GM12878 (cell line): ENCODE data around the gene KAT2B. TPM values are rescaled to one million over a fixed set of nuclear protein-coding genes. Genes with fewer than 3 reads are reported as not detected.

Source experiments
- BACH1 ChIP-seq: fragments of 450-650 bp; IDR thresholded peaks from 2 replicates; pipeline ENCODE4 v1.6.1; 2017; ENCODE audit warnings: mild to moderate bottlenecking, borderline replicate concordance
- CREB1 ChIP-seq: IDR thresholded peaks from 2 replicates; pipeline ENCODE4 v1.6.1; 2012; ENCODE audit warnings: low read depth, mild to moderate bottlenecking, inconsistent platforms
- ESRRA ChIP-seq: IDR thresholded peaks from 2 replicates; pipeline ENCODE4 v1.6.1; 2012; ENCODE audit warnings: mild to moderate bottlenecking, low read length, improper control_type of control experiment
- ETV6 ChIP-seq, 2 experiments: fragments of 450-650 bp in 1 of 2; IDR thresholded peaks in 1 of 2; conservative IDR thresholded peaks in 1 of 2; 2 replicates each; pipeline ENCODE4 v1.6.1; 2014; ENCODE audit warnings: antibody characterized with exemption in 1 of 2, borderline replicate concordance in 1 of 2, low read depth in 1 of 2, mild to moderate bottlenecking in 1 of 2, moderate library complexity in 1 of 2
- HDAC2 ChIP-seq: fragments of 200-600 bp; sonication (generic); IDR thresholded peaks from 2 replicates; pipeline ENCODE4 v1.6.1; 2017
- MEF2A ChIP-seq: IDR thresholded peaks from 2 replicates; pipeline ENCODE4 v1.6.1; 2011; ENCODE audit warnings: low read depth, mild to moderate bottlenecking, low read length, moderate library complexity; ENCODE audit not compliant: insufficient read depth
- MEF2B ChIP-seq: fragments of 450-650 bp; IDR thresholded peaks from 2 replicates; pipeline ENCODE4 v1.6.1; 2018; ENCODE audit warnings: mild to moderate bottlenecking, moderate library complexity; ENCODE audit not compliant: partially characterized antibody, poor library complexity, severe bottlenecking
- NFIC ChIP-seq: IDR thresholded peaks from 2 replicates; pipeline ENCODE4 v1.6.1; 2012; ENCODE audit warnings: low read depth, mild to moderate bottlenecking, inconsistent platforms, low read length, moderate library complexity
- NFYA ChIP-seq: IDR thresholded peaks from 2 replicates; pipeline ENCODE4 v1.6.1; 2011; ENCODE audit warnings: low read depth, mild to moderate bottlenecking, low read length, improper control_type of control experiment, borderline replicate concordance
- NR2F1 ChIP-seq: fragments of 450-650 bp; conservative IDR thresholded peaks from 2 replicates; pipeline ENCODE4 v1.6.1; 2017; ENCODE audit warnings: mild to moderate bottlenecking
- PML ChIP-seq: IDR thresholded peaks from 2 replicates; pipeline ENCODE4 v1.6.1; 2012; ENCODE audit warnings: low read length, inconsistent platforms
- RFX5 ChIP-seq: IDR thresholded peaks from 2 replicates; pipeline ENCODE4 v1.6.1; 2011; ENCODE audit warnings: low read depth, low read length, improper control_type of control experiment
- RUNX3 ChIP-seq: IDR thresholded peaks from 2 replicates; pipeline ENCODE4 v1.6.1; 2012; ENCODE audit warnings: low read length, inconsistent platforms
- SIX5 ChIP-seq: IDR thresholded peaks from 2 replicates; pipeline ENCODE4 v1.6.1; 2011; ENCODE audit warnings: mild to moderate bottlenecking, low read depth, low read length, moderate library complexity; ENCODE audit not compliant: severe bottlenecking
- SMAD1 ChIP-seq: fragments of 450-650 bp; IDR thresholded peaks from 2 replicates; pipeline ENCODE4 v1.6.1; 2018; ENCODE audit warnings: mild to moderate bottlenecking, low read depth; ENCODE audit not compliant: partially characterized antibody
- SPI1 ChIP-seq: IDR thresholded peaks from 2 replicates; pipeline ENCODE4 v1.6.1; 2011; ENCODE audit warnings: low read depth, mild to moderate bottlenecking, low read length, moderate library complexity, borderline replicate concordance; ENCODE audit not compliant: insufficient read depth
- STAT1 ChIP-seq: fragments of 450-650 bp; conservative IDR thresholded peaks from 2 replicates; pipeline ENCODE4 v1.6.1; 2014; ENCODE audit warnings: antibody characterized with exemption, mild to moderate bottlenecking
- SUZ12 ChIP-seq: fragments of 200-600 bp; sonication (generic); IDR thresholded peaks from one replicate; pipeline ENCODE4 v1.6.1; 2018; ENCODE audit warnings: antibody characterized with exemption, mild to moderate bottlenecking; ENCODE audit not compliant: unreplicated experiment
- TARDBP ChIP-seq: IDR thresholded peaks from 2 replicates; pipeline ENCODE4 v1.6.1; 2016; ENCODE audit warnings: borderline replicate concordance
- TBL1XR1 ChIP-seq: IDR thresholded peaks from 2 replicates; pipeline ENCODE4 v1.6.1; 2012; ENCODE audit warnings: low read depth, low read length, improper control_type of control experiment
- TCF12 ChIP-seq: IDR thresholded peaks from 2 replicates; pipeline ENCODE4 v1.6.1; 2011; ENCODE audit warnings: low read depth, mild to moderate bottlenecking, low read length
- TCF7 ChIP-seq: IDR thresholded peaks from 2 replicates; pipeline ENCODE4 v1.6.1; 2014; ENCODE audit warnings: antibody characterized with exemption, borderline replicate concordance
- ZNF217 ChIP-seq: fragments of 450-650 bp; IDR thresholded peaks from 2 replicates; pipeline ENCODE4 v1.6.1; 2017; ENCODE audit warnings: antibody characterized with exemption, mild to moderate bottlenecking
- ZSCAN29 ChIP-seq: fragments of 450-650 bp; IDR thresholded peaks from 2 replicates; pipeline ENCODE4 v1.6.1; 2017; ENCODE audit warnings: mild to moderate bottlenecking, moderate library complexity
- polyA plus RNA-seq, 11 experiments: library from polyadenylated mRNA; depleted of rRNA in 4 of 11; unstranded in 6 of 11; stranded (reverse) in 5 of 11; fragments of >200 nt; fragmentation: Nextera tagmentation in 4 of 11; fragmentation: Illumina TruSeq in 1 of 11; extraction: Ambion mirVana in 4 of 11; extraction: Trizol in 1 of 11; gene quantifications; 1 replicate in 1 of 11; 2 replicates in 10 of 11; pipeline versions ENCODE4 v1.2.1 to v1.2.3, GENCODE V29; 2011 to 2016; ENCODE audit warnings: inconsistent platforms in 2 of 11, missing spikeins in 2 of 11, low read depth in 1 of 11
- total RNA-seq, 4 experiments: library from RNA; depleted of rRNA in 3 of 4; stranded (reverse); fragments of >200 nt in 3 of 4; fragmentation: Illumina TruSeq in 1 of 4; extraction: Trizol in 1 of 4; gene quantifications; 2 replicates each; pipeline versions ENCODE4 v1.2.1 to v1.2.3, GENCODE V29; 2013 to 2021
- TF ChIP-seq, protein P1 (sequence below): fragments of 450-650 bp; IDR thresholded peaks from 2 replicates; pipeline ENCODE4 v1.6.1; 2017; ENCODE audit warnings: mild to moderate bottlenecking
- TF ChIP-seq, protein P2 (sequence below): IDR thresholded peaks from 2 replicates; pipeline ENCODE4 v1.6.1; 2011; ENCODE audit warnings: borderline replicate concordance, low read depth, mild to moderate bottlenecking, moderate library complexity, mixed read lengths, low read length; ENCODE audit not compliant: insufficient read depth; ENCODE audit errors: extremely low read length
- TF ChIP-seq, protein P3 (sequence below): IDR thresholded peaks from 2 replicates; pipeline ENCODE4 v1.6.1; 2012; ENCODE audit warnings: low read depth, low read length, improper control_type of control experiment
- TF ChIP-seq, protein P4 (sequence below): fragments of 450-650 bp; IDR thresholded peaks from 2 replicates; pipeline ENCODE4 v1.6.1; 2017; ENCODE audit warnings: mild to moderate bottlenecking, low read depth, inconsistent platforms; ENCODE audit not compliant: poor library complexity, severe bottlenecking

The KAT2B gene
- total and polyA plus RNA-seq, 10 of the 15 experiments (the other 5 are each of a cell fraction or from before 2014, with no cell fraction given) = 2.9 to 15.2 (median 10.2) TPM

DNA sequence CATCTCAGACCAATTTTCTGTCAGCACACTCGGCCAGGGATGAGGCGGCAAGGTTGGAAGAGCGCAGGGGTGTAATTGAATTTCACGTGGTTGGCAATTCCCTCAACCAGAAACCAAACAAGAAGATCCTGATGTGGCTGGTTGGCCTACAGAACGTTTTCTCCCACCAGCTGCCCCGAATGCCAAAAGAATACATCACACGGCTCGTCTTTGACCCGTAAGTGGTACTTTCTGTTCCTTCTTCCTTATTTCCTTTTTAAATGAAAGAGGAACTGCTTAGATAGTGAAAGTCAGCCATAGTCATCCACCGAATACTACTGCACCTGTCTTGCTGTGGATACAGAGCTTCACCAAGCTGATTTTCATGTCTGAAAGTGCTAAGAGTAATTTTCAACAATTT lies 85.7 kb downstream of the KAT2B start (continued):
- TF ChIP-seq, protein P1, sequence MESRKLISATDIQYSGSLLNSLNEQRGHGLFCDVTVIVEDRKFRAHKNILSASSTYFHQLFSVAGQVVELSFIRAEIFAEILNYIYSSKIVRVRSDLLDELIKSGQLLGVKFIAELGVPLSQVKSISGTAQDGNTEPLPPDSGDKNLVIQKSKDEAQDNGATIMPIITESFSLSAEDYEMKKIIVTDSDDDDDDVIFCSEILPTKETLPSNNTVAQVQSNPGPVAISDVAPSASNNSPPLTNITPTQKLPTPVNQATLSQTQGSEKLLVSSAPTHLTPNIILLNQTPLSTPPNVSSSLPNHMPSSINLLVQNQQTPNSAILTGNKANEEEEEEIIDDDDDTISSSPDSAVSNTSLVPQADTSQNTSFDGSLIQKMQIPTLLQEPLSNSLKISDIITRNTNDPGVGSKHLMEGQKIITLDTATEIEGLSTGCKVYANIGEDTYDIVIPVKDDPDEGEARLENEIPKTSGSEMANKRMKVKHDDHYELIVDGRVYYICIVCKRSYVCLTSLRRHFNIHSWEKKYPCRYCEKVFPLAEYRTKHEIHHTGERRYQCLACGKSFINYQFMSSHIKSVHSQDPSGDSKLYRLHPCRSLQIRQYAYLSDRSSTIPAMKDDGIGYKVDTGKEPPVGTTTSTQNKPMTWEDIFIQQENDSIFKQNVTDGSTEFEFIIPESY = no peak
- TF ChIP-seq ETV6 (conservative IDR thresholded peaks at IDR 0.05 in 1 of 2, IDR thresholded peaks at IDR 0.05 in 1 of 2; ENCODE audit: borderline replicate concordance in 1 of 2, low read depth in 1 of 2) = peak in 1 of 2 experiments; percentile 85; a peak in 2 of 4 replicates
- TF ChIP-seq TCF12 = peak; percentile 76; the same call in 1 of the 2 replicates
- 0 out of 2 replicates have a peak, but pooled peaks have one; percentile 42 for TF ChIP-seq MEF2A
- TF ChIP-seq, protein P2, sequence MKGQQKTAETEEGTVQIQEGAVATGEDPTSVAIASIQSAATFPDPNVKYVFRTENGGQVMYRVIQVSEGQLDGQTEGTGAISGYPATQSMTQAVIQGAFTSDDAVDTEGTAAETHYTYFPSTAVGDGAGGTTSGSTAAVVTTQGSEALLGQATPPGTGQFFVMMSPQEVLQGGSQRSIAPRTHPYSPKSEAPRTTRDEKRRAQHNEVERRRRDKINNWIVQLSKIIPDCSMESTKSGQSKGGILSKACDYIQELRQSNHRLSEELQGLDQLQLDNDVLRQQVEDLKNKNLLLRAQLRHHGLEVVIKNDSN = no peak
- no peak for TF ChIP-seq ESRRA
- TF ChIP-seq, protein P3, sequence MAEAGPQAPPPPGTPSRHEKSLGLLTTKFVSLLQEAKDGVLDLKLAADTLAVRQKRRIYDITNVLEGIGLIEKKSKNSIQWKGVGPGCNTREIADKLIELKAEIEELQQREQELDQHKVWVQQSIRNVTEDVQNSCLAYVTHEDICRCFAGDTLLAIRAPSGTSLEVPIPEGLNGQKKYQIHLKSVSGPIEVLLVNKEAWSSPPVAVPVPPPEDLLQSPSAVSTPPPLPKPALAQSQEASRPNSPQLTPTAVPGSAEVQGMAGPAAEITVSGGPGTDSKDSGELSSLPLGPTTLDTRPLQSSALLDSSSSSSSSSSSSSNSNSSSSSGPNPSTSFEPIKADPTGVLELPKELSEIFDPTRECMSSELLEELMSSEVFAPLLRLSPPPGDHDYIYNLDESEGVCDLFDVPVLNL = no peak
- no peak for TF ChIP-seq RFX5
- TF ChIP-seq STAT1 = no peak
- no peak for TF ChIP-seq ZNF217
- no peak for TF ChIP-seq TBL1XR1
- TF ChIP-seq NFIC = peak; percentile 87
- TF ChIP-seq CREB1 = peak; percentile 71
- no peak for TF ChIP-seq BACH1
- no peak for TF ChIP-seq TARDBP
- TF ChIP-seq NFYA = no peak
- no peak for TF ChIP-seq TCF7
- no peak for TF ChIP-seq ZSCAN29
- TF ChIP-seq HDAC2 = no peak
- no peak for TF ChIP-seq SIX5
- TF ChIP-seq SPI1 = peak; percentile 98
- TF ChIP-seq SUZ12 = no peak
- no peak for TF ChIP-seq PML
- TF ChIP-seq RUNX3 = peak; percentile 72
- no peak for TF ChIP-seq MEF2B
- TF ChIP-seq NR2F1 = peak; percentile 70
- TF ChIP-seq, protein P4, sequence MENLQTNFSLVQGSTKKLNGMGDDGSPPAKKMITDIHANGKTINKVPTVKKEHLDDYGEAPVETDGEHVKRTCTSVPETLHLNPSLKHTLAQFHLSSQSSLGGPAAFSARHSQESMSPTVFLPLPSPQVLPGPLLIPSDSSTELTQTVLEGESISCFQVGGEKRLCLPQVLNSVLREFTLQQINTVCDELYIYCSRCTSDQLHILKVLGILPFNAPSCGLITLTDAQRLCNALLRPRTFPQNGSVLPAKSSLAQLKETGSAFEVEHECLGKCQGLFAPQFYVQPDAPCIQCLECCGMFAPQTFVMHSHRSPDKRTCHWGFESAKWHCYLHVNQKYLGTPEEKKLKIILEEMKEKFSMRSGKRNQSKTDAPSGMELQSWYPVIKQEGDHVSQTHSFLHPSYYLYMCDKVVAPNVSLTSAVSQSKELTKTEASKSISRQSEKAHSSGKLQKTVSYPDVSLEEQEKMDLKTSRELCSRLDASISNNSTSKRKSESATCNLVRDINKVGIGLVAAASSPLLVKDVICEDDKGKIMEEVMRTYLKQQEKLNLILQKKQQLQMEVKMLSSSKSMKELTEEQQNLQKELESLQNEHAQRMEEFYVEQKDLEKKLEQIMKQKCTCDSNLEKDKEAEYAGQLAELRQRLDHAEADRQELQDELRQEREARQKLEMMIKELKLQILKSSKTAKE = peak; percentile 16
- TF ChIP-seq SMAD1 = no peak
